ENCODE measurements around the gene SLC35G3.
A peak's percentile ranks its signal among the peaks of the same experiment; 100 is the strongest.
"Not testable (repeated sequence)": the region's sequence is repeated elsewhere in the genome, so short reads cannot be mapped to it uniquely, and the experiment has no call there.

The SLC35G3 gene

DNA sequence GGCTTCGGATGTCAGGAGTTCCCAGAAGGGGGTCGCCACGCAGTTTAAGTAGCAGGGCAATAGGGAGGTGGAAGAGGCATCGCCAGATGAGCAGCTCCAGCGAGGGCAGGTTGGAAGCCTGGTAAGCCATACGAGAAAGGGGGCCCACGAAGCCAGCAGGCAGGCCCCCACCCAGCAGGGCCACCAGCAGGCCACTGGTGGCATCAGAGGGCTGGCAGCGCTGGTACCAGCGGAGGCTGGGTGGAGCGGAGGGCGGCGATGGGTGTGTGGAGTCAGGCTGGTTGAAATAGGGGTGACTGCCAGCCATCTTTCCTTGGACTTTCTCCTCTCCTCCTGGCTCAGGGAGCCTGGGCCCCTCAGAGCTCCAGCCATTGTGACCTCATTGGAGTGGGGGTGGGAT, at the start of gene SLC35G3:
TSS of gene SLC35G3 (minus strand) at position 393 of the 400 bp plus-strand sequence. CDS start at position 307, 86 bp downstream.
- DNase-seq (ENCODE audit: low read depth in 2 of 2), result not testable (repeated sequence)

DNA sequence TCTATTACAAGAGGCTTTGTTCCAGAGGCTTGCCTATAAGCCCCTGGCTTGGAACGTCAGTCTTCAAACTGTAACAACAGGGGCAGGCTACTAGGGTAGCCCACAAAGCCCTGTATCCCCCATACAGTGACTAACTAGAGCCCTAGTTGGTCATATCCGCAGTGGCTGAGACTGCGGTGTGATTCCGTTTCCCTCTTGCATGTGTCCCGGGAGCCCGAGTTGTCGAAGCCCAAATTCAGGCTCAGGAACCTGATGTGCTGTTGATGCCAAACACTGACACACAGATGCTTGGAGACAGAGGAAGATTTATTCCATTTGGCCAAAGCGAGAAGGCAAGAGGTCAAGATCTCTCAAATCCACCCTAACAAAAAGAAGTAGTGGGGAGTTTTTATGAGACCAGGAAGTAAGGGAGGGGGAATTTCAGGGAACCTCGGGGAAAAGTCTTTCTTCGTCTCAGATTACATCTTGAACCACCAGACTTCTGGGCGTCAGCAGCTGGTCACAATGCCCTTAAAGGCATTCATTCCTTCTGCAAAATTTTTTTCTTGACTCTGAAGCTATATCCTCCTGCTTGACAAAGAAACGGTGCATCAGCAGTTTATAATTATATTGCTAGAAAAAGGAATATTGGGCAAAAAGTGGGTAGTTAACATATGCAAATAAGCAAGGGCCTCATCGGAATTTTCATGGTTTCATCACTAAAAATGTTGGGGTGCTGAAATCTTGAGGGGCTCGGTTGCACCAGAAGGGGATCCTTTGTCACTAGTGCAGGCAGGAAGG, 49.6 kb upstream of the SLC35G3 start:
- DNase-seq (ENCODE audit: low read depth in 2 of 2), result peak; percentile 23 to 27

DNA sequence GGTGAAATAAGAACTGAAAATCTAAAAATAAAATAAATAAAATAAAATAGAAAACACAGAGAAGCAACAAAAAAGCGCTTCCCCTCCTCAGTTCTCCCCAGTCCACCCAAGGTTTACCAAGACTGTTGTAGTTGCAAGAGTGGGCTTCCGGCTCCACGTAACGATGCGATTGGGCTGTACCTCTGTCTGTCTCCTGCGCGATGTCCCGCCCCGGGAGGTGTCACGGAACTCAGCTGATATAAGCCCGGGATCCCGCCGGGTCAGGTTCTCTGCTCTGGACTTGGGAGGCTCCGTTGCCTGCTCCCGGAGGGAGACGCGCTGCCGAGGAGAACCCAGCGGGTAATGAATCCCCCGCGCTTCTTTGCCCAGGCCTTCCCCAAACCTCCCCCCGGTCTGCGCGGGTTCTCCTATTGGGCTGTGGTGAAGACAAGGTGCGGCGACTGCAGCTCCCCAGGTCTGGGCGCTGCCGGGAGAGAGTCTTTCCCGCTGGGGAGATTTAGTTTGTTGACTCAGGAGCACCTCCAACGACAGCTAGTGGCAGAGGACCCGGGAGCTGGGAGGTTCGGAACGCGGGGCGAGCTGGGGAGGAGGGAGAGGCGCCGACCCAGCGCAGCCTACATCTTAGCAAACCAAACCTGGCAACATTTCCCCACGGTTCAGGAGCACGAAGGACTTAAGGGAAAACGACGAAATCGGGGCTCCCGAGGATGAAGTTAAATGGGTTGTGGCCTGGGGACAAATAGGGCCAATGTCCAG, 48.8 kb upstream of the SLC35G3 start, which contains the start of gene SLFN5:
TSS of gene SLFN5 (plus strand) at position 268 of the 756 bp plus-strand sequence. CDS start 15,619 bp downstream, outside the sequence.
- DNase-seq (ENCODE audit: low read depth in 2 of 2), result peak; percentile 82 to 89

DNA sequence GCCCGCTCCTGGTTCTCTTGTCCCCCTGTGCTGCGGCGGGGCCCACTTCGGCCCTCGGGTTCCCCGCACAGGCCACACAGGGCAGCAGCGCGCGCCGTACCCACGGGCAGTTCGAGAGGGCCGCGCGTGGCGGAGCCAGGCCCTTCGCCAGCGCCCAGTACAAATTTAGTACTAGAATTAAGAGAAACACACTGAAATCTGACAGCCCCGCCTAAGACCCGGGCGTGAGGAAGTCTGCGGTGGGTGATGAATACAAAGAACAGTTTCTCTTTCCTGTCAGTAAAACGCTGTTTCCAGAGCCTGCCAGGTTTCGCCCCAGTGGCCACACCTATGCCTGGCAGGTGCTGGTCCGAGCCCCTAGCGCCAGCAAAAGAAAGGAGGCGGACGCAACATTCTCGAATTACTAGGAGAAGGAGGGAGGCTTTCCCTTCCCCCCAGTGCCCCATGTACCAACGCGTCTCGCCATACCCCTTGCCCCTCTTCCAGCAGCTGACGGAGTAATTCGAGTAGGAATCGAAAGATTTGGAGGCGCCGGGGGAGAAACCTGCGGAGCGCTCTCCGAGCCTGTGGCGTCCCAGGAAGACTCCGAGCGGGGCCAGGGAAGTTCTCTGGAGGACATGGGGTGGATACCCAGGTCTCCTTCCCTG, 48.1 kb upstream of the SLC35G3 start:
- DNase-seq (ENCODE audit: low read depth in 2 of 2), result peak; percentile 70 to 71

DNA sequence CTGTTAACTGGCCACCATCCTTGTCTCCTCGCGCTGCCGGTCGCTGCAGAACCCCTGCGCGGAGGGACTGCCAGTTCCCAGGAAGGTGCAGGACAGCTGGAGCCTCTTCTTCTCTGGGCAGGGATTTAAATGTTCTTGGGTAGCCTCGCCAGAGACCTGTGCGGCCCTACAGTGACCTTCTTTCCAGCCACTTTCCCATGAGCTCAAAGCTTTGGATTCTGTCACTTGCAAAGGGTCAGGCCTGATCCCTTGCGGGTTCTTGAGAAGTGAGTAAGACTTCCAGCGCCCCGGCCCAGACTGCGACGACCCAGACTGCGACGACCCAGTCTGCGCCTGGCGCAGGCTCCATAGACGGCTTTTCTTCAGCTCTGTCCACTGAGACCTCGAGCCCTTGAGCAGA, 47.3 kb upstream of the SLC35G3 start:
- peak in 1 of 2 donors; percentile 23 for DNase-seq (ENCODE audit: low read depth in 2 of 2)

DNA sequence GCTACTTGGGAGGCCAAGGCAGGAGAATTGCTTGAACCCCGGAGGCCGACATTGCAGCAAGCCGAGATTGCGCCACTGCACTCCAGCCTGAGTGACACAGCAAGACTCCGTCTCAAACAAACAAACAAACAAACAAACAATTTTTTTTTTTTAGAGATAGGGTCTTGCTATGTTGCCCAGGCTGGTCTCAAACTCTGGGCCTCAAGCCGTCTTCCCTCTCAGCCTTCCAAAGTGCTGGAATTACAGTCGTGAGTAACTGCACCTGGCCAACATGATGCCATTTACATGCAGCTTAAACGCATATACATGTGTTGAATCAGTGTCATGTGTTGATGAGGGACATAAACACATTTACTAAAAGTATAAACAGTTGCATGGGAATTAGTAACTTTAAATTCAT, 46.7 kb upstream of the SLC35G3 start:
- no peak for DNase-seq (ENCODE audit: low read depth in 2 of 2)

DNA sequence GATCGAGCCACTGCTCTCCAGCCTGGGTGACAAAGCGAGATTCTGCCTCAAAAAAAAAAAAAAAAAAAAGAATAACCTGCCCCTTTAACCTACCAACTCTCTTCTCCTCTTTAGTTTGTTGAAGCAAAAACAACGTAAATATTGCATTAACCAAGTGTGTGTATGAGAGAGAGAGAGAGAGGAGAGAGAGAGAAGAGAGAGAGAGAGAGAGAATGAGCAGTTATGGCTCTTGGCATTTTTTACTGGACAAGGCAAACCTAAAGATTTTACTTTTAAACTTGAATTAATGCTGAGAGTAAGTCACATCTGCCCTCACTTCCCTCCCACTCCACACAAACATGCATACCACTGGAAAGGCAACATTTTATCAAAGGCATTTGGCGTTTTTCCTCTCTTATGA, 45.6 kb upstream of the SLC35G3 start:
- DNase-seq (ENCODE audit: low read depth in 2 of 2), result no peak

DNA sequence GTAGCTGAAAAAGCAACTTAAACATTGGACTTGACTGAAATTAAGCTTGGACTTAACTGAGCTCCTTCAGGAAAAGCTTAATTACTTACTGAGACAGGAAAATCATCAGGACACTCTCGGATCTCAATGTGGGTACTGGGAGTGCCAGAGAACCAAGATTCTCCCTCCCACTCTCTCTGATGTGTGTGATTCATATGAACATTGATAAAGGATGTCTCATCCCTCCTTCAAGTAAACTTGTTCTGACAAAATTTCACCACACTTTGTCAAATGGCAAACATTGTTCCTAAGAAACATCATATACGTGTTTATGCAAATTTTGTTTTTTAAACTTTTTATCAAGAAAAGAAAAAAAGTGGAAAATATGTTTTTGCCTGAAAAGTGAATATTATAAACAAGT, 44.6 kb upstream of the SLC35G3 start:
- no peak for DNase-seq (ENCODE audit: low read depth in 2 of 2)

DNA sequence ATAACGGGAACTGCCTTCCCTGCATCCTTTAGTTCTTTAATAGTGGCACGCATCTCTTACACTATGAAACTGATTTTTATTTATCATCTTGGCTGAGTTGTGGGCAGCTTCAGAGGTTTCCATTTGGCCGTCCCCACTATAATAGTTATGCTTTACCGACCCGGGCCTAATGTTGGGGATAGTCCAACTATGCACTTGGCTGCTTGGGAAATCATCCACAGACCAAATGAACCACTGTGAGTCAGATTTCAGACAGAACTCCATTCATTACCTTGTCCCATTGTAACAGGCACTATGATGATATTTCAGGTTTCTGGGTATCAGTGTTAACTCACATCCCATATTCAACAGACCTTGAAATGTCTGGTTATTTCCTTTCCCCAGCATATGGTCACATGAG, 42.6 kb upstream of the SLC35G3 start:
- no peak for DNase-seq (ENCODE audit: low read depth in 2 of 2)

DNA sequence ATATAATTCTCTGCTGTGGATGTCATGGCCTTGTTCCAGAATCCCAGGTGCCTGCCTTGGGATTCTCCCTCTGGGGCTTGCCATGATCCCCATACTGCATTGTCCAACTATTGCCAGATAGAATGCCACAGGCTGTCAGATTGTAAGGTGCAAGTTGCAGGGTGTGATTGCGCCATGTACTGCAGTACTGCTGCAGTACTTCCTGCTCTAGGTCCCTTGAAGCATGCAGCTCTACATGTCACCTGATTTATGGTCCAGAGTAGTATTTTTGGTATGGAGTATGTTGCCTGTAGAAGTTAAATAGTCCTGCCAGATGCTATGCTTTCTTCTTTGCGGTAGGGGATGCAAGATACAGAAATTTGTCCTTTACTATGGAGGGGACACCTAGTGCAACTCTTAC, 41.7 kb upstream of the SLC35G3 start:
- DNase-seq (ENCODE audit: low read depth in 2 of 2), result no peak

DNA sequence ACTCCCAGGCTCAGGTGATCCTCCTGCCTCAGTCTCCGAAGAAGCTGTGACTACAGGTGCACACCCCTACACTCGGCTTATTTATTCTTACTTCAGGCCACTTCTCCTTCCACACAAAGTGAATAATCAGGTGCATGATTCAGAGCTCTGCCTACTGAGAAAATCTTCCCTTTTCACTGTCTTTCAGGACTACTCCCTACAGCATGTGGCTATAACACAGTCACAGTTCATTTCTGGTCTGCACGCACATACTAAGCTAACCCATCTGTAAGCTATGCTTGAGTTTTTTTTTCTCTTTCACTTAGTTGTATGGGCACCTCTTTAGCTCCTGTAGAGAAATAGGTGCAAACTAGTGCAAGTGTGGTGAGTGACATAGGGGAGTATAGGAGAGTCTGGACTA, 41.1 kb upstream of the SLC35G3 start:
- no peak for DNase-seq (ENCODE audit: low read depth in 2 of 2)

DNA sequence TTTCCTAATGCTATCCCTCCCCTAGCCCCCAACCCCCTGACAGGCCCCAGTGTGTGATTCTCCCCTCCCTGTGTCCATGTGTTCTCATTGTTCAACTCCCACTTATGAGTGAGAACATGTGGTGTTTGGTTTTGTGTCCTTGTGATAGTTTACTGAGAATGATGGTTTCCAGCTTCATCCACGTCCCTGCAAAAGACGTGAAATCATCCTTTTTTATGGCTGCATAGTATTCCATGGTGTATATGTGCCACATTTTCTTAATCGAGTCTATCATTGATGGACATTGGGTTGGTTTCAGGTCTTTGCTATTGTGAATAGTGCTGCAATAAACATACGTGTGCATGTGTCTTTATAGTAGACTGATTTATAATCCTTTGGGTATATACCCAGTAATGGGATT, 40.1 kb upstream of the SLC35G3 start:
- not testable (repeated sequence) for DNase-seq (ENCODE audit: low read depth in 2 of 2)

DNA sequence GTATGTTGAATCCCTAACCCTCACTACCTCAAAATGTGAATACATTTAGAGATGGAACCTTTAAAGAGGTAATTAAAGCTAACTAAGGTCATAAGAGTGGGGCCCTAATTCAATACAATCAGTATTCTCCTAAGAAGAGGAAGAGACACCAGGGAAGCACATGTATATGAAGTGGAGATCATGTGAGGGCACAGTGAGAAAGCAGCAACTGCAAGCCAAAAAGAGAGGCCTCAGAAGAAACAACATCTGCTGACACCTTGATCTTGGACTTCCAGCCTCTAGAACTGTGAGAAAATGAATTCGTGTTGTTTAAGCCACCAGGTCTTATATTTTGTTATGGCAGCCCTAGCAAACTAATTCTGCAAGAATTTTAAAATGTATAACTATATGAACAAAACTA, 35.4 kb upstream of the SLC35G3 start:
- no peak for DNase-seq (ENCODE audit: low read depth in 2 of 2)

DNA sequence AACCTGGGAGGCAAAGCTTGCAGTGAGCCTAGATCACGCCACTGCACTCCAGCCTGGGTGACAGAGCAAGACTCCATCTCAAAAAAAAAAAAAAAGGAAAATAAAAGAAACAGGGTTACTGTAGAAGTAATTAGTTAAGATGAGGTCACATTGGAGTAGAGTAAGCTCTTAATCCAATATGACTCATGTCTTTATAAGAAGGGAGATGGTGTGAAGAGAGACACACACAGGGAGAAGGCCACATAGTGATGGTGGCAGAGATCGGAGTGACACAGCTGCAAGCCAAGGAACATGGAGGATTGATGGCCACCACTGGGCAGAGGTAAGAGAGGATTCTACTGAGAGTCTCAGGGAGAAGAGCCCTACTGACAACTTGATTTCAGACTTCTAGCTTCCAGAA, 33.4 kb upstream of the SLC35G3 start:
- DNase-seq (ENCODE audit: low read depth in 2 of 2), result no peak

DNA sequence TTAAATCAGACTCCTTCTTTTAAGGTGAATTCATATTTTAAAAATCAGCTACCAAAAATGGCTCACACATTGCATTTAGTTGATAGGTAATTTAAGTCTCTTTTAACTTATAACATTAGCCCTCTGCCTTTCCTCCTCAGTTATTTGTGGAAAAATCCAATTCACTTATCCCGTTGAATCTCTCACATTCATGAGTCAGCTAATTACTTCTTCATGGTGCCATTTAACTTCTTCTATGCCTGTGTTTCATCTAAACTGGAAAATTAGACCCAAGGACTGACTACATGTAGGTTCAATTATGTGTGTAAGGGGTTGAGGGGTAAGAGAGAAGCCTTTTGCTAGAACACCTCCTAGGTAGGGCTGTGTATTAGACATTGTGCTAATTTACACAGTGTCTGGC, 30.2 kb upstream of the SLC35G3 start:
- no peak for DNase-seq (ENCODE audit: low read depth in 2 of 2)

DNA sequence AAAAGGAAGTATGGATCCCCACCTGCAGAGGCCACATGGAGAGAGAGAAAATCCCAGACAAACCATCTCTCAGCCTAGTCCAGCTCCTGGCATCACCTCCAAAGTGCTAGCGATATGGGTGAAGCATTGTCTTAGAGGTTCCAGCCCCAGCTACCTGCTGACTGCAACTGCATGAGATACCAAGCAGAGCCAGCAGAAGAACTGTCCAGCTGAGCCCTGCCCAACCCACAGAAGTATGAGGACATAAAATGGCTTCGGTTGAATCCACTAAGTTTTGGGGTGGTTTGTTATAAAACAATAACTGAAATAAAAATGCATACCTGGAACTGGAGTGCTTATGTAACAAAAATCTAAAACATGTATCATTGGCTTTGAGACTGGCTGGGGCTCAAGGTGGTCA, 28.3 kb upstream of the SLC35G3 start:
- no peak for DNase-seq (ENCODE audit: low read depth in 2 of 2)

DNA sequence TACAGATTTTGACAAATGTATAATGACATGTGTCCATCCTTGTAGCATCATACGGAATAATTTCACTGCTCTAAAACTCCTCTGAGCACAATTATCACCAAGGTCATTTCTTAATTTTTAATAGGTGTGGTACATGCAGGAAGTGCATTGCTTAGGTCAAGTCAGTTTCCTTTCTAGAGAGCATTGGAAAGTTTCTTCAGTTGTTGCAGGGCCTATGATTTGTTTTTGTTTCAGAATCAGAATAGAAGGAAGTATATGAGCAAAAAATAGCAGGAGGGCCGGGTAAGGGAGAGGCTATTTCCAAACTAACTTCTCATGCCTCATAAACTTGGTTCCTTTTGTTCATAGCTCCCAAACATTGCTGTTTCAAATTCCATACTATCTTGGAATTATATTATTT, 24.7 kb upstream of the SLC35G3 start:
- DNase-seq (ENCODE audit: low read depth in 2 of 2), result no peak

DNA sequence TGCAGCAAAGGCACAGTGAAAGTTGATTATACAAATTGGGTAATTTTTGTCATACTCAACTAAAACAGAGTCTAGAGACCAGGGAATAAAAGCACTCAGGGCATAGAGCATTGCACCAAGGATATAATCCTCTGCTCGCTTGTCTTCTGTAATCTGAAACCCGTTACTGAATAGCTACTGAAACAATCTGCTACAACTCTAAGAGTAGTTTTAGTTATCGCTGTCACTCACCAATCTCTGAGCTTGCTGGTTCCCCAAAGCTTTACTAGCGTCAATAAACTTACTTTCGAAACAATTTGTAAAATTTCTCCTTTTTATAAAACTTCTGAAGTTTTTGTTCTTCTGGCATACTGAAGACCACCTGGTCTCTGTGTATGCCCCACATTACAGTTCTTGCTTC, 22.9 kb upstream of the SLC35G3 start:
- DNase-seq (ENCODE audit: low read depth in 2 of 2), result no peak

DNA sequence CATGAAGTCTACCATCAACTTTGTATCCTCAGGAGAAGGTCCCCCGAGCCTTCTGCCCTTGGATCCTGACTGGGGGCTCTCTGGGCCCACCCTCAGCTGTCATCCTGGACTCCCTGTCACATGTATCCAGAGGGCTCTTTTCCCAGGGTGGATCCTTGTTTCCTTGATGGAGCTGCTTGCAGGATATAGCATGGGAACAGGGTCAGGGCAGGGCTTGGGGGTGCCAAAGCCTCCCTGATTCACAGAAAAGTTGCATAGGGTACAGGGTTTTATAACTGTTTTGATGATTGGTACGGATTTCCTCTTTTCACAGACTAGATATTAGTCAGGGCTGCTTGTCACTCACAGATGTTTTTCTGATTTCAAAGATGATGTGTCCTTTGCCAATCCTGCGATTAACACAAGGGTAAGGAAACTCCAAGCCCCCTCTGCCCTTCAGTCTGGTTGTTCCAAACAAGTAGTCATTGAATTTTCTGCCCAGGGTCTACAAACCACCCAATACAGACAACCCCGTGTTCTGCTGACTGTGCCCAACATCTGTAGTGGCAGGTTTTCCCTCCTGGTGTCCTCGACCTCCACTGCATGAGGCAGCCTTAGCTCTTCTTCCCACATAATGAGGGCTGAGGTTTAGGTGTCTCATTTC, 20.6 kb upstream of the SLC35G3 start:
- no peak for DNase-seq (ENCODE audit: low read depth in 2 of 2)

DNA sequence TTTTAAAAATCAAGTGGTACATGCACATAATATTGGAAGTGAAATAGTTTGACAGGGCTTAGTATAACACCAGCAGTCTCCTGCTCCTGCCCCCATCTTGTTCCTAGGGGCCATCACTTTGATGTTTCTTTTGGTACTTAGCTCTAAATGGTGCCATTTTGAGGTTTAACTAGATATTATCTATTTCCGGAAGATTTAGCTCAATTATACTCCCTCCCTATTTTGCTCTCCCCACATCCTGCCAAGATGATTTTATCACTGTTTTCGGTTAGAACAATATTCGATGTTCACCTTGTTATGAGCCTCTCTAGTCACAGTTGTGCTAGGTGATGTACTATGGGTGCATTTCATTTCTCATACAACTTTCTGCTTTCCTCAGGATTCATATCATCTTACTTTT, 20.0 kb upstream of the SLC35G3 start:
- no peak for DNase-seq (ENCODE audit: low read depth in 2 of 2)

DNA sequence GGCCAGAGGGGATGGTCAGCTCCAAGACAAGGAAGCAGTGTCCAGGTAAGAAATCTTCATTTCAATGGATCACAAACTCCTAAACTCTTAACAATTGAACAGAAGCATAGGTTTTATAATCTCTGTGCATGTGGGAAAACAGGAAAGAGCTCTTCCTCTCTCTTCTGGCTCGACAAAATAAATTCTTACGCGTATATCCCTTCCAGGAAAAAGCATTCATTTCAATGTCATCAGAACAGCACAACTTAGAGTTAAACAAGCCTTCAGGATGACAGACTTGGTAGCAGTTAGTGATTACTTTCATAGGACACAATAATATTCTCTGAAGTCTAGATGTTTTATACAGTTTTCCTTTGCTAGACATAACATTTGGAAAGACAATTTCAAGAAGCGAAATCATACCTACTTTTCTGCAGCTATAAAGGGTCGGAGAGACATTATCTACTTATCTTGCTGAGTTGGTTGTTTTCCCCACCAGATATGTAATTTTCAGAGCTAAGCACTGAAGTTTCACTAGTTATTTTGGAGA, 19.3 kb upstream of the SLC35G3 start:
- DNase-seq (ENCODE audit: low read depth in 2 of 2), result no peak

DNA sequence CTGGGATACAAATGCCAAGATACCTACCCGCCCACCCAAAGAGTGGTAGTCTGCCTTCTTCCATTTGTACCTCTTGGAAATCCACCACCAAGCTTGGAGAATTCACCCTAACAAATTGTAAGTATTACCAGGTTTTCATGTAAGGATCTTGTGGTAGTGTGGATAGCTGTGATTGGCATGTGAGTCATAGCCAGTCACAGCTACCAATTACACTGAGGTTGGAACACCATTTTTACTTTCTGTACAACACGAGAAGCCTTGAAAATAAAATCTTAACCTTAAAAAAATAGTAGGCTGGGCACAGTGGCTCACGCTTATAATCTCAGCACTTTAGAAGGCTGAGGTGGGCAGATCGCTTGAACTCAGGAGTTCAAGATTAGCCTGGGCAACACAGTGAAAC, 18.5 kb upstream of the SLC35G3 start:
- no peak for DNase-seq (ENCODE audit: low read depth in 2 of 2)
